ENCODE results near the gene PRKACG.

PRKACG gene

GRCh38 chr9:69019808-69020207 is 5.9 kb upstream of the PRKACG start:
- Histone ChIP-seq H3K36me3 (ENCODE audit: control insufficient read depth, insufficient read depth, low read length) (no peaks in the 10 kb centered on the region), H3K9me3 (ENCODE audit: control insufficient read depth, low read length) (no peaks in the 10 kb centered on the region), H3K27me3 (ENCODE audit: control insufficient read depth, insufficient read depth, low read length) (no peaks in the 10 kb centered on the region), H3K4me1 (ENCODE audit: control insufficient read depth, insufficient read depth, low read length) (no peaks in the 10 kb centered on the region), H3K4me3 (ENCODE audit: low read length) (no peak overlapping the region), H3K9ac (ENCODE audit: low read length) (no peak overlapping the region)

DNA sequence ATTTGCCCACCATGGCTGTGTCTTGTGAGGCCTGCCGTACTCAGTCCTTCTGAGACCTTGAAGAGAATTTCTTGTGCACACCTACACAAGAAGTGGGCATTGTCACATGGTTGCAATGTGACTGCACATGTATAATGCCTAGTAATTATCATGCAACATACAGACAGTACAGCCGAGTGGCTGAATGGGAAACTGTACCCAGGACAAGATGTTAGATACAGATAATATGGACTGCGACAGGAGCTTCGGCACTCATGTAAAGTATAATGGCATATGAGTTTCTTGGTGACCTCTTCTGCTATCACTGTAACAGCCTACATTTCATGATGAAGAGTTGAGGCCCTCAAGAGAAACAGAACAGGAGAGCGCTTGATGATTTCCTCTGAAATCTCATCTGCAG is 4.8 kb upstream of the PRKACG start:
- H3K4me1 ChIP-seq (ENCODE audit: control insufficient read depth, insufficient read depth, low read length): no peaks in the 10 kb centered on the region
- no peaks in the 10 kb centered on the region for H3K27me3 ChIP-seq (ENCODE audit: control insufficient read depth, insufficient read depth, low read length)
- H3K9me3 ChIP-seq (ENCODE audit: control insufficient read depth, low read length): no peaks in the 10 kb centered on the region
- no peaks in the 10 kb centered on the region for H3K36me3 ChIP-seq (ENCODE audit: control insufficient read depth, insufficient read depth, low read length)
- H3K9ac ChIP-seq (ENCODE audit: low read length): no peak overlapping the region
- no peak overlapping the region for H3K4me3 ChIP-seq (ENCODE audit: low read length)

- Histone ChIP-seq H3K4me1 (ENCODE audit: control insufficient read depth, insufficient read depth, low read length) (no peaks in the 10 kb centered on the region), H3K36me3 (ENCODE audit: control insufficient read depth, insufficient read depth, low read length) (no peaks in the 10 kb centered on the region), H3K9me3 (ENCODE audit: control insufficient read depth, low read length) (no peaks in the 10 kb centered on the region), H3K27me3 (ENCODE audit: control insufficient read depth, insufficient read depth, low read length) (no peaks in the 10 kb centered on the region), H3K4me3 (ENCODE audit: low read length) (no peak overlapping the region), H3K9ac (ENCODE audit: low read length) (no peak overlapping the region)
Observed at GRCh38 chr9:69016191-69017096, 2.5 kb upstream of the PRKACG start.

- Histone ChIP-seq H3K27me3 (ENCODE audit: control insufficient read depth, insufficient read depth, low read length) (no peaks in the 10 kb centered on the region), H3K4me3 (ENCODE audit: low read length) (no peak overlapping the region), H3K4me1 (ENCODE audit: control insufficient read depth, insufficient read depth, low read length) (no peaks in the 10 kb centered on the region), H3K36me3 (ENCODE audit: control insufficient read depth, insufficient read depth, low read length) (no peaks in the 10 kb centered on the region), H3K9ac (ENCODE audit: low read length) (no peak overlapping the region), H3K9me3 (ENCODE audit: control insufficient read depth, low read length) (no peaks in the 10 kb centered on the region)
Observed at GRCh38 chr9:69013382-69013727, 558 bp downstream of the PRKACG start.

GRCh38 chr9:69012696-69013381 is 1.1 kb downstream of the PRKACG start:
- no peaks in the 10 kb centered on the region for H3K36me3 ChIP-seq (ENCODE audit: control insufficient read depth, insufficient read depth, low read length)
- H3K4me1 ChIP-seq (ENCODE audit: control insufficient read depth, insufficient read depth, low read length): no peaks in the 10 kb centered on the region
- no peaks in the 10 kb centered on the region for H3K9me3 ChIP-seq (ENCODE audit: control insufficient read depth, low read length)
- no peak overlapping the region for H3K4me3 ChIP-seq (ENCODE audit: low read length)
- no peak overlapping the region for H3K9ac ChIP-seq (ENCODE audit: low read length)
- H3K27me3 ChIP-seq (ENCODE audit: control insufficient read depth, insufficient read depth, low read length): no peaks in the 10 kb centered on the region

- Histone ChIP-seq H3K4me3 (ENCODE audit: low read length) (no peak overlapping the region), H3K4me1 (ENCODE audit: control insufficient read depth, insufficient read depth, low read length) (no peaks in the 10 kb centered on the region), H3K36me3 (ENCODE audit: control insufficient read depth, insufficient read depth, low read length) (no peaks in the 10 kb centered on the region), H3K27me3 (ENCODE audit: control insufficient read depth, insufficient read depth, low read length) (no peaks in the 10 kb centered on the region), H3K9me3 (ENCODE audit: control insufficient read depth, low read length) (no peaks in the 10 kb centered on the region), H3K9ac (ENCODE audit: low read length) (no peak overlapping the region)
Observed at GRCh38 chr9:69009708-69010107, 4.2 kb downstream of the PRKACG start.

GRCh38 chr9:69004836-69005235 is 9.1 kb downstream of the PRKACG start:
- Histone ChIP-seq H3K9me3 (ENCODE audit: control insufficient read depth, low read length) (no peaks in the 10 kb centered on the region), H3K4me3 (ENCODE audit: low read length) (no peak overlapping the region), H3K36me3 (ENCODE audit: control insufficient read depth, insufficient read depth, low read length) (no peaks in the 10 kb centered on the region), H3K4me1 (ENCODE audit: control insufficient read depth, insufficient read depth, low read length) (no peaks in the 10 kb centered on the region), H3K27me3 (ENCODE audit: control insufficient read depth, insufficient read depth, low read length) (no peaks in the 10 kb centered on the region), H3K9ac (ENCODE audit: low read length) (no peak overlapping the region)

DNA sequence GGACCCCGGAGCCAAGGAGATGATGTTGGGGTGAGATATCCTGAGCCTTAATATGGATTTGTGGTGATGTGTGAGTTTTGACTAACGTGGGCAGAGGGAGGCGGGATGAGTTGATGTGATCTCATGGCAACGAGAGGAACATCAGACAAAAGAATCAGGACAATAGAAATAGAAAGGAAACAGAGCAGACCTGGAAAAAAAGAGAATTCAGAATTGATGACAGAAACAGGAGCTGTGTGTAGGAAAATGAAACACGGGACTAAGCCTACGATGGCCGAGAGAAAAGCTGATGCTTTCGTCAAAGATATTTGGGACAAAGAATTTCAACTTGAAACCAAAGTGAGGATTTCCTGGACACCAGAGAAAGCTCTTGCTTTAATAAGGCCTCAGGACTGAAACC is 10.9 kb downstream of the PRKACG start:
- Histone ChIP-seq H3K9me3 (ENCODE audit: control insufficient read depth, low read length) (no peaks in the 10 kb centered on the region), H3K4me3 (ENCODE audit: low read length) (no peak overlapping the region)

GRCh38 chr9:69001921-69002320 is 12.0 kb downstream of the PRKACG start:
- no peaks in the 10 kb centered on the region for H3K4me1 ChIP-seq (ENCODE audit: control insufficient read depth, insufficient read depth, low read length)
- no peaks in the 10 kb centered on the region for H3K27me3 ChIP-seq (ENCODE audit: control insufficient read depth, insufficient read depth, low read length)
- no peaks in the 10 kb centered on the region for H3K36me3 ChIP-seq (ENCODE audit: control insufficient read depth, insufficient read depth, low read length)
- H3K9me3 ChIP-seq (ENCODE audit: control insufficient read depth, low read length): no peaks in the 10 kb centered on the region
- H3K4me3 ChIP-seq (ENCODE audit: low read length): no peak overlapping the region
- no peak overlapping the region for H3K9ac ChIP-seq (ENCODE audit: low read length)

More for the DNA sequence above, 10.9 kb downstream of the PRKACG start:
- H3K36me3 ChIP-seq (ENCODE audit: control insufficient read depth, insufficient read depth, low read length): no peaks in the 10 kb centered on the region
- no peaks in the 10 kb centered on the region for H3K4me1 ChIP-seq (ENCODE audit: control insufficient read depth, insufficient read depth, low read length)
- no peak overlapping the region for H3K9ac ChIP-seq (ENCODE audit: low read length)
- H3K27me3 ChIP-seq (ENCODE audit: control insufficient read depth, insufficient read depth, low read length): no peaks in the 10 kb centered on the region

DNA sequence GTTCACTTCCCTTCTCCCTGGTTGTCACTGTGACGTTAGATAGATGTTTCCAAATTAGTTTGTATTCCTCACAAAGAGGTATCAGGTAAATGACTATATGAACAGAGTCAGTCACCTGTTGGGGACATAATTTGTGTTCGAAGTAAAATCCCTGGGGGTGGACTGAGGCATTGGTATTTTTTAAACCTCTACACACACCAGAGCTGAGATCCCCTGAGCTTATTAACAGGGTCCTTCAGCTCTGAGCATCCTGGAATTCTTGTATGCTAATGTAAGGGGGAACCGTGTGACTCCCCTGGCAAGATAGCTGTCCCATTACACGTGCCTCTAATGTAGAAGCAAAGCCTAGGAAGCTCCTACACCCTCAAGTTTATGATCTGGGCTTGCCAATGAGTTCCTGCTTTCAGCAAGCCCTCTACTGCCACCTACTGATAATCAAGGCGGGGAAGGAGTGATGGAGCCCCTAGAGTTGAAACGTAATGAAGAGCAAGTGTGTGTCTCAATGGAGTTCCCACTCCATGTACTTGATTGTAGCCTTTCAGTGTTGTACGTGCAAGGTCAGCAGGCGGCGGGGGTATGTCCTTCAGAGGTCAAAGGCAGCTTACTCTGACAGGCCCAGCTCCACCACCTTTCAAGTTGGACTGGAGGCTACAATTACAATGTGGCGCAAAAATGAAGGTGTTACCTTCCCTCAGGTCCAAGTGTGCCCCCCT is 14.4 kb downstream of the PRKACG start:
- no peak overlapping the region for H3K4me3 ChIP-seq (ENCODE audit: low read length)
- no peaks in the 10 kb centered on the region for H3K4me1 ChIP-seq (ENCODE audit: control insufficient read depth, insufficient read depth, low read length)
- no peaks in the 10 kb centered on the region for H3K27me3 ChIP-seq (ENCODE audit: control insufficient read depth, insufficient read depth, low read length)
- H3K9me3 ChIP-seq (ENCODE audit: control insufficient read depth, low read length): no peaks in the 10 kb centered on the region
- no peaks in the 10 kb centered on the region for H3K36me3 ChIP-seq (ENCODE audit: control insufficient read depth, insufficient read depth, low read length)
- no peak overlapping the region for H3K9ac ChIP-seq (ENCODE audit: low read length)

GRCh38 chr9:68998812-68999211 is 15.1 kb downstream of the PRKACG start:
- H3K36me3 ChIP-seq (ENCODE audit: control insufficient read depth, insufficient read depth, low read length): no peaks in the 10 kb centered on the region
- no peak overlapping the region for H3K9ac ChIP-seq (ENCODE audit: low read length)
- H3K9me3 ChIP-seq (ENCODE audit: control insufficient read depth, low read length): no peaks in the 10 kb centered on the region
- no peak overlapping the region for H3K4me3 ChIP-seq (ENCODE audit: low read length)
- no peaks in the 10 kb centered on the region for H3K27me3 ChIP-seq (ENCODE audit: control insufficient read depth, insufficient read depth, low read length)
- H3K4me1 ChIP-seq (ENCODE audit: control insufficient read depth, insufficient read depth, low read length): no peaks in the 10 kb centered on the region

DNA sequence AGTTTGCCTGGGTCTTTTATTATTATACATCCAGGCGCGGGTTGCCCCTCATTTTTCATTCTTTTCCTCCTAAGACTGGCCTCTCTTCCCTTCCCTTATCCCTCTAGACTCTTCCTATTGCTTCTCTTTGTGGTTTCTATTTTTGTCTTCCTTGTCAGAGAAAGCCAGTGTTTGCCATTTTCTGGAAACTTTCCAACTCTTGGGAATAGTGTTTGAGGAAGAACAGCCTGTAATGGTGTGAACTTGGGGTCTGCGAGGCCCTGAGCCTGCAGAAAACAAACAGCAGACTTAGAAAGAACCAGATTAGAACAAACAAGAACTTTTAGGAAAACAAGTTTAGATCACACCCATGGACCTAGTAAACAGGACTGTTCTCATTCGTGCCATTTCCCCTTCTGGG is 15.5 kb downstream of the PRKACG start:
- Histone ChIP-seq H3K36me3 (ENCODE audit: control insufficient read depth, insufficient read depth, low read length) (no peaks in the 10 kb centered on the region), H3K4me3 (ENCODE audit: low read length) (no peak overlapping the region), H3K9me3 (ENCODE audit: control insufficient read depth, low read length) (no peaks in the 10 kb centered on the region), H3K27me3 (ENCODE audit: control insufficient read depth, insufficient read depth, low read length) (no peaks in the 10 kb centered on the region), H3K9ac (ENCODE audit: low read length) (no peak overlapping the region), H3K4me1 (ENCODE audit: control insufficient read depth, insufficient read depth, low read length) (no peaks in the 10 kb centered on the region)

All from mucosa of stomach (tissue), 1 donor.